ENCODE data around the gene RPP21.

RPP21 gene

DNA sequence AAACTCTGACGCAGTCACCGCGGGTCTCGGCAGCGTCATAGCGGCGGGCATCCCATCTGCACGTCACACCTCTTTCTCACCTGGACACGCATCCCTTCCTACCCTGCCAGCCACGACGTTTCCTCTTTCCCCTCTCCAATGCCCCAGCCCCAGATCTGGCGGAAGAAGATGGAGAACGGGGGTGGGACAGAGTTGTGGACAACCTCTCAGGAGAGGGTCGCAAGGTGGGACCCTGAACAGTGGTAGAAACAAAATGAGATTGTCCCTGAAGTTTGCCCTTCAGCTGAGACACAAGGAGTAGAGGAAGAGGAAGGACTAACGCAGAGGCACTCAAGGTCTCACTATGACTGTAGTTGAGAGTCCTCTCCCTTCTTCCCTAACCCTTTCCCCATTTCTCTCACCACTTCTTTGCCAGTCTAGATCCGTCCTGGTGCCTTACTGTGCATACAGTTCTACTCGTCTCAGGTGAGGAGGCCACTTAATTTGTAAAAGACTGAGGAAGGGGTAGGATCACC, 17.7 kb upstream of the RPP21 start:
- in situ Hi-C loops (cut with MboI; ENCODE audit: low pct_unique_long_range_greater_than_20kb, low sequenced_read_pairs, unreplicated experiment): no loop called here

DNA sequence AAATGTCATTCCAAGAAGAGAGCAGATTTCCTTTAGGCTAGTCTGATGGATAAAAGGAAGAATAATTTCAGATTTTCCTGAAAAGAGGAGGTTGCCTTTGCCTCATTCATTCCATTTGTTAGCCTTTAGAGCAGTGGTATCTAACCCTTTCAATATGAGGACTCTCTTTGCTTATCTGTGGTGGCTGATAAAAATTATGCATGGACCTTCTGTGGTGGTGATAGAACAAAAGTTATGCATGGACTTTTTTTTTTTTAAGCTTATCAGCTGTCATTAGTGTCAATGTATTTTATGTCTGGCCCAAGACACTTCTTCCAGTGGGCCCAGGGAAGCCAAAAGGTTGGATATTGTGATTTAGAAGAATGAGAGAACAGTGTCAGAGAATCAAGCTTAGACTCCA, 16.6 kb upstream of the RPP21 start:
- in situ Hi-C loops (cut with MboI; ENCODE audit: low pct_unique_long_range_greater_than_20kb, low sequenced_read_pairs, unreplicated experiment): no loop called here
- TF ChIP-seq, protein P1, sequence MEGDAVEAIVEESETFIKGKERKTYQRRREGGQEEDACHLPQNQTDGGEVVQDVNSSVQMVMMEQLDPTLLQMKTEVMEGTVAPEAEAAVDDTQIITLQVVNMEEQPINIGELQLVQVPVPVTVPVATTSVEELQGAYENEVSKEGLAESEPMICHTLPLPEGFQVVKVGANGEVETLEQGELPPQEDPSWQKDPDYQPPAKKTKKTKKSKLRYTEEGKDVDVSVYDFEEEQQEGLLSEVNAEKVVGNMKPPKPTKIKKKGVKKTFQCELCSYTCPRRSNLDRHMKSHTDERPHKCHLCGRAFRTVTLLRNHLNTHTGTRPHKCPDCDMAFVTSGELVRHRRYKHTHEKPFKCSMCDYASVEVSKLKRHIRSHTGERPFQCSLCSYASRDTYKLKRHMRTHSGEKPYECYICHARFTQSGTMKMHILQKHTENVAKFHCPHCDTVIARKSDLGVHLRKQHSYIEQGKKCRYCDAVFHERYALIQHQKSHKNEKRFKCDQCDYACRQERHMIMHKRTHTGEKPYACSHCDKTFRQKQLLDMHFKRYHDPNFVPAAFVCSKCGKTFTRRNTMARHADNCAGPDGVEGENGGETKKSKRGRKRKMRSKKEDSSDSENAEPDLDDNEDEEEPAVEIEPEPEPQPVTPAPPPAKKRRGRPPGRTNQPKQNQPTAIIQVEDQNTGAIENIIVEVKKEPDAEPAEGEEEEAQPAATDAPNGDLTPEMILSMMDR (IDR thresholded peaks at IDR 0.05; ENCODE audit: extremely low read depth, insufficient read depth, missing control alignments): no peak
- DNase-seq (ENCODE audit: low spot score): no peak

More for the DNA sequence above, 17.7 kb upstream of the RPP21 start:
- TF ChIP-seq, protein P1 (IDR thresholded peaks at IDR 0.05; ENCODE audit: extremely low read depth, insufficient read depth, missing control alignments): no peak
- DNase-seq (ENCODE audit: low spot score): no peak

DNA sequence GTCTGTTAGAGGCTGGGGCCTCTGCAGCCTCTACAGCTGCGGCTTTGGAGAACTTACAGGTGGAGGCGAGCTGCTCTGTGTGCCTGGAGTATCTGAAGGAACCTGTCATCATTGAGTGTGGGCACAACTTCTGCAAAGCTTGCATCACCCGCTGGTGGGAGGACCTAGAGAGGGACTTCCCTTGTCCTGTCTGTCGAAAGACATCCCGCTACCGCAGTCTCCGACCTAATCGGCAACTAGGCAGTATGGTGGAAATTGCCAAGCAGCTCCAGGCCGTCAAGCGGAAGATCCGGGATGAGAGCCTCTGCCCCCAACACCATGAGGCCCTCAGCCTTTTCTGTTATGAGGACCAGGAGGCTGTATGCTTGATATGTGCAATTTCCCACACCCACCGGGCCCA, 15.6 kb upstream of the RPP21 start:
- DNase-seq (ENCODE audit: low spot score): no peak
- TF ChIP-seq, protein P1 (IDR thresholded peaks at IDR 0.05; ENCODE audit: extremely low read depth, insufficient read depth, missing control alignments): no peak
- in situ Hi-C loops (cut with MboI; ENCODE audit: low pct_unique_long_range_greater_than_20kb, low sequenced_read_pairs, unreplicated experiment): no loop called here

DNA sequence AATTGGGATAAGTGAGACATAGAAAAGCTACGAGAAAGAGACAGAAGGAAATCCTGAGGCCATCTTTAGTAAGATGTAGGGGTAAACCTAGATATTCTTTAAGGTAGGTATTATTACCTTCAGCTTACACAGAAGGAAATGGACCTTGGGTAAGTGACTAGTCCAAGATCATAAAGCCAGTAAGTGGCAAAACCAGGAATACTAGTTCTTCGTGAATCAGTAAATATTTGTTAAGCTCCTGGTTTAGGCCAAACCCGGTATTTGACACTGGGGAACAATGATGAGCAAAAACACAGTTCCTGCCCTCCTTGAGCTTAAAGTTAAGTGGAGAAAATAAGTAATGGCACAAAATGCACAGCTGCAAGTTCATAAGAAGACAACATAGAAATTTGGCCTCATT, 13.0 kb upstream of the RPP21 start:
- TF ChIP-seq, protein P1 (IDR thresholded peaks at IDR 0.05; ENCODE audit: extremely low read depth, insufficient read depth, missing control alignments): no peak
- in situ Hi-C loops (cut with MboI; ENCODE audit: low pct_unique_long_range_greater_than_20kb, low sequenced_read_pairs, unreplicated experiment): no loop called here
- no peak for DNase-seq (ENCODE audit: low spot score)

DNA sequence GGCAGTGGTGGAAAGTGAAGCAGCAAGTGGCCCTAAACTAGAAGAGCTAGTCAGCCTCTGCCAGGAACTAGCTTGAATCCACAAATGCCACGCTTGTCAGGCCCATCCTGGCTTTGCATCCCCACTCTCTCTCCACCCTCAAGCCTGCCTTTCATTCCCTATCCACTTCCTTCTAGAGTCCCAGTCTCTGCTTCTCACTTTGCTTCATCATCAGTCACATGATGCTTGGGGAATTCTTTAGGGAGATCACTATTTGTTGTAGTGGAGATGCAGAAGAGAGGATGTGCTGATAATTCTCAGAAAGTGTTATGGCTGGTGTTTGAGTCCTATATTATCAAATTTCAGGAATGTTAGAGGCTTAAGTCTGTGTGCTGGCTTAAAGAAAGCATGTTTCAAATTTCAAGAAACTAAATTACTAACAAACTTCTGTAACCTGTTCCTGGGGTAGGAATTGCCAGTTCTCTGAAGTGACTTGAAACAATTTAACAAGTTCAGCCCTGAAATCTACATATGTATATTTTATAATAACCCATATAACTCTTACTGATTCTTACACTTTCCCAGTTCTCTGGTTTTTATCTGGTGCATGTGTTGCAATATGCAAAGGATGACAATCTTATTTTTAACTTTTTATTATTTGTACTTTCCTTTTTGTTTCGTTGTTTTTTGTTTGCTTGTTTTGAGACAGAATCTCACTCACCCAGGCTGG, 10.7 kb upstream of the RPP21 start:
- TF ChIP-seq, protein P1 (IDR thresholded peaks at IDR 0.05; ENCODE audit: extremely low read depth, insufficient read depth, missing control alignments): no peak
- in situ Hi-C loops (cut with MboI; ENCODE audit: low pct_unique_long_range_greater_than_20kb, low sequenced_read_pairs, unreplicated experiment): no loop called here

DNA sequence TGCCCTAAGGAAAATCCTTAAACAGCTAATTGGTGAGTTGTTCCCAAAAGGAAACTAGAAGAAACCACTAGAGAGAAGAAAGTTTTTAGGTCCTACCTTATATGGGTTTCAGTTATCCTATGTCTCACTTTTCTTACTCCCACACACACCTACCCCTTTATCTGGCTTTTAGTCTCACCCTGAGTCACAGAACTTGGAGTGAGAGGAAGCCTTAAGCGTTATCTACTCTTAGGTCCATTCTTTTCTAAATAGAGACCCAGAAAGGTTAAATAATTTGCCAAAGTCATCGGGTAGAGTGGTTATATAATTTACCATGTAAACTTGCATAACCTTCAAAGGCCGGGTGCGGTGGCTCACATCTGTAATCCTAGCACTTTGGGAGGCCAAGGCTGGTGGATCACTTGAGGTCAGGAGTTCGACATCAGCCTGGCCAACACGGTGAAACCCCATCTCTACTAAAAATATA, 4.3 kb upstream of the RPP21 start:
- in situ Hi-C loops (cut with MboI; ENCODE audit: low pct_unique_long_range_greater_than_20kb, low sequenced_read_pairs, unreplicated experiment): no loop called here
- no peak for DNase-seq (ENCODE audit: low spot score)
- TF ChIP-seq, protein P1 (IDR thresholded peaks at IDR 0.05; ENCODE audit: extremely low read depth, insufficient read depth, missing control alignments): no peak

More for the DNA sequence above, 10.7 kb upstream of the RPP21 start:
- no peak for DNase-seq (ENCODE audit: low spot score)

All from GM13977 (cell line).